NK-92 (cell line): ENCODE measurements around the gene POSTN.

Experiments
- DNase-seq: peaks from one replicate; lab custom pipeline; 2025; ENCODE audit not compliant: unreplicated experiment; lab: John Stamatoyannopoulos, UW

POSTN gene, protein sequence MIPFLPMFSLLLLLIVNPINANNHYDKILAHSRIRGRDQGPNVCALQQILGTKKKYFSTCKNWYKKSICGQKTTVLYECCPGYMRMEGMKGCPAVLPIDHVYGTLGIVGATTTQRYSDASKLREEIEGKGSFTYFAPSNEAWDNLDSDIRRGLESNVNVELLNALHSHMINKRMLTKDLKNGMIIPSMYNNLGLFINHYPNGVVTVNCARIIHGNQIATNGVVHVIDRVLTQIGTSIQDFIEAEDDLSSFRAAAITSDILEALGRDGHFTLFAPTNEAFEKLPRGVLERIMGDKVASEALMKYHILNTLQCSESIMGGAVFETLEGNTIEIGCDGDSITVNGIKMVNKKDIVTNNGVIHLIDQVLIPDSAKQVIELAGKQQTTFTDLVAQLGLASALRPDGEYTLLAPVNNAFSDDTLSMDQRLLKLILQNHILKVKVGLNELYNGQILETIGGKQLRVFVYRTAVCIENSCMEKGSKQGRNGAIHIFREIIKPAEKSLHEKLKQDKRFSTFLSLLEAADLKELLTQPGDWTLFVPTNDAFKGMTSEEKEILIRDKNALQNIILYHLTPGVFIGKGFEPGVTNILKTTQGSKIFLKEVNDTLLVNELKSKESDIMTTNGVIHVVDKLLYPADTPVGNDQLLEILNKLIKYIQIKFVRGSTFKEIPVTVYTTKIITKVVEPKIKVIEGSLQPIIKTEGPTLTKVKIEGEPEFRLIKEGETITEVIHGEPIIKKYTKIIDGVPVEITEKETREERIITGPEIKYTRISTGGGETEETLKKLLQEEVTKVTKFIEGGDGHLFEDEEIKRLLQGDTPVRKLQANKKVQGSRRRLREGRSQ

DNA sequence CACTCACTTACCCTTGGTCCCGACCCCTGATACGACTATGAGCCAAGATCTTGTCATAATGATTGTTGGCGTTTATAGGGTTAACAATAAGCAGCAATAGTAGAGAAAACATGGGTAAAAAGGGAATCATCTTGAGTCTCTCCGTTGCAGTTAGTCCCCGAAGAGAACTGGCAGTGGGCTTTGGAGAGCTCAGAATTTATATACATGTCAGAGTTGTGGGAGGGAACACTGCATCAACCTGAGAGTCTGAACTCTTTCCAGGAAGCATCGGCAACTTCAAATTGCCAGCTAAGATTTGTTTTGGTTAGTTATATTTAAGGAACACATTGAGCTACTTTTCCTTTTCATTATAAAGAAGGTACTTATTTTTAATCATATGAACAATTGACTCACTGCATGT lies at the start of gene POSTN:
TSS of gene POSTN (minus strand) at position 172 of the 400 bp plus-strand sequence. CDS start at position 130, 42 bp downstream.
- DNase-seq = no peak

DNA sequence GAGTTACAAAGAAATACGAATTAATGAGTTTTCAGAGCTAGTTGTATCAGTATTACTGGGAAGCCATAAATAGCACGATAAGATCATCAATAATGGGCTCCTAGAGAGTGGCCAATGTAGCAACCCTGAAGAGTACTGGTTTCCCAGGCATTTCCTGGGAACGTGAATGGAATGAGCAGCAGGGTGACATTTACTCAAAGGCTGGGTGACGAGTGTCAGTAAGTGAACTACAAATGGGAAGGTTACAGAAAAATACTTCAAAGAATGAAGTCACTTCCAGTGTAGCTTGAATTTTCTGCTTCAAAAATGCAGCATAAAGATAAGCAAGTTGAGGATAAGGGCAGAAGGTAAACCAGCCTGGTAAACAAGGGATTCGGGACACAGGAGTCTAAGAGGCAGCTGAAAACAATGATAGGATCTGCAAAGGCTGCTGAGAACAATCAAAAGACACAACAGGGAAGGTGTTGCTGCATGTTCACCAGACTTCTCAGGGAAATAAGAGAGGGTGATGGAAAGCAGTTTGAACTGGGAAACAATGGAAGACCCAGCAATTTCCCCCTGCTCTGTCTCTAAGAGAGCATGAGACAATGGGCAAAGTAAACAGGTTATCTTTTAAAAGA lies 48.6 kb upstream of the POSTN start:
- no peak for DNase-seq

DNA sequence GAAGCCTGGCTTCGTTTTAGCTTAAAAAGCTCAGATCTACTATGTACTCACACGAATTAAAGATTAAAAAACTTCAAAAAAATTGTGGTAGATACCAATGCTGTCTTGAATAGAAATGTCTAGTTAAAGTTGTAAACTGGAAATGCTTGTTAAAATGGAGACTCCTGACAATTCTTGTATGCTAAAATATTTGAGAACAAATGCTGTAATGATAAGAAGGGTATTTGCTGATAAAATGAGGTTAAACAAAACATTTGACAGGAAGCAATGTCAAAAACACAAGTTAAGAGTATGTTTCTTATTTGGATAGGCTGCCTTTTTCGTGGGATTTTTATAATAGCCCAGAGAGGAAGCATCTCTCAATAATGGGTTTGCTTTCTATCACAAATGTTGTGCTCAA lies 48.0 kb upstream of the POSTN start:
- no peak for DNase-seq

DNA sequence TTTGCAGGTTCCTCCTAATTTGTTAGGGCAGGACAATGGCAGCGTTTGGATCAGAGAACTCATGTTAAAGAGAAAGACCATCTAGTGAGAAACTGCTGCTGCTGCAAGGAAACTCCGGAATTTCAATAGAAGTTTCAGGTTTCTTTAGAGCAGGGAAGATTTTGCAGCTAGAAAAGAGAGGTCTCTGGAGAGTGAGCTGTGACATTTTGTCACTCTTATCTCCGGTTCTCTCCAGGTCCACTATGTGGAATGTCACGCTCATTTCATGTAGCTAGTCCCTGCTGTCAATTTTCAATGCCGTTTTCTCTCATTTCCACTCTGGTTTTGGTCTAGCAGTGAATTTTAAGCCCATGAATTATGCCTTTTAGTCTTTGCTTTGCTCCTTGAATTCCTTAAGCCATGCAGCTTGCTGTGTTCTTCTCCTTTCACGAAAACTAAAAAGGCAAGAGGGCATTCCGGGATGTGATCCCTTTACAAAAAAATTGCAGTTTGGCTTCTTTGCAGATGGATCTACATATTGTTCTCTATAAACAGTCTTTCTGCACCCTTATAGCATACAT lies 46.7 kb upstream of the POSTN start:
- DNase-seq = no peak

DNA sequence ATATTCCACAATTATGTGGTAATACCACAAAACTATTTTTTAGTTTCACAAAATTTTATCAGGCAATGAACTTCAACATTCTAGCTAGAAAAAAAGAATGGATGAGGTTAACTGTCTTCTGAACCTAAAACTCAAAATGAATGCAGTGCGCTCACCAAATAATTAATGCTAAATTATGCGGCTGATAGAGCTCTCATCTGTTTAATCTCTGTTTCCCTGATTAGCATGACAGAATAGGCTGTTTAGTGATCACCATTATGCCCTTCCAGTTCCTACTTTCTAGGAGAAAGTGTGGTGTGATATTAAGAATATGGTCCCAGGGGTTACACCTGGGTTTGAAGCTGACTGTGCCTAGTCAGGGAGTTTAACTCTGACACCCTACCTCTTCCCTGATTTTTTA lies 42.8 kb upstream of the POSTN start:
- DNase-seq = no peak

DNA sequence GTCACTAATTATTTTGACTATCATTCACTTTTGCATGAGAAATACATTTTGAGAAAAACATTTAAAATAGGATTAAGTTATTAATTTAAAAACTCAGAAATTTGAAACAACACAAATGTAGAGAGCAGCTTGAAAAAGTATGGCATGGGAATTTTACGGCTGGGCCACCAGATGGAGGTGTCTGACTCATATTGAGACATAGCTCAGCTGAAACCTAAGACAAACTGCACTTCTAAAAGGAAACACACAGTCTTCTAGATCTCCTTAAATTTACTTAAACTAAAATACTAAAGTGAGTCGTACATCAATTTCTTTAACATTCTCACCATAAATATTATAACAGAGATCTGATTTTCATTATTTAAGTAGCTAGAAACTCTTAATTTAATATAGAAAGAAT lies 41.9 kb upstream of the POSTN start:
- DNase-seq = no peak

DNA sequence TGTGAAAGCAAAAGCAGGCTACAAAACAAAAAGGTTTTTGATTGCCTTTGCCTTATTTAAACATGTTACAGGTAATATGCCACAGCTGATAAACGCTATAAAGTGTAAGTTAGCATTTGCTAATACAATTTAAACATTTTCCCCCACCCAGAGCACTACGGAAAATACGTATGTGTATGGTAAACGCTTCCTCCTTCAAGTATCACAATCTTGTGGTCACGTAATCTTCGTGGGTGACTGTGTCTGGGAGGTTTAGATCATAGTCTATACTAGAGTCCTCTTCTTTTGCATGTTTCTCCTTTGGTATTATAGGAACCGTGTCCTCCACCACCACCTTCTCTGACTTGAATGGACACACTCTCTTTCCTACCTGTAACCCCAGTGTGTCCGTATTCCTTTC lies 38.1 kb upstream of the POSTN start:
- no peak for DNase-seq

DNA sequence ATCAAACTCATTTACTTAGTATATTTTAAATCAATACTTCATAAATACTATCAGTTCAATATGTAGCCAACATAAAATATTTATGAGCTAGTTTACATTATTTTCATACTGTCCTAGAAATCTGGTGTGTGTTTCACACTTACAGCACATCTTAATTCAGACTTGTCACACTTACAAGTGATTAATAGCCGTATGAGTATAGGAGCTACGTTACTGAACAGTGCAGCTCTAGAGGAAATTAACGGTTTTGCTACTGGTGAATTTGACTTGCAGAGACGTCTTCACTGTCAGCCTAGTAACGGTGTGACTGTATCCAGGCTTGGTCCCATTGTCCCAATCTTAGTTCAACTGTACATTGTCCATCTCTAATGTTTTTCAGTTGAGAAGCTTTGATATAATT lies 33.7 kb upstream of the POSTN start:
- DNase-seq = no peak

DNA sequence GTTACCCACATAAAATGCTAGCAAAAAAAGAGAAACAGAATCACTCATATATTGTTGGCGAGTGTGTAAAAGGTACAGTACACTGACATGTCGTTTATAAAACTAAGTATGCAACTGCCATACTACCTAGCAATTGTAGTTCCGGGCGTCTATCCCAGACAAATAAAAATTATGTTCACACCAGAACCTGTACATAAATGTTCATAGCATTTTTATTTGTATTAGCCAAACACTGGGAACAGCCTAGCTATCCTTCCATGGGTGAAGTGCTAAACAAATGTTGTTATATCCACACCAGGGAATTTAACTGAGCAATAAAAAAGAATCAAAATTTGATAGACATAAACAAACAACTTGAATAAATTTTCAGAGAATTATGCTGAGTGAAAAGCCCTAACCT lies 28.9 kb upstream of the POSTN start:
- DNase-seq = no peak

DNA sequence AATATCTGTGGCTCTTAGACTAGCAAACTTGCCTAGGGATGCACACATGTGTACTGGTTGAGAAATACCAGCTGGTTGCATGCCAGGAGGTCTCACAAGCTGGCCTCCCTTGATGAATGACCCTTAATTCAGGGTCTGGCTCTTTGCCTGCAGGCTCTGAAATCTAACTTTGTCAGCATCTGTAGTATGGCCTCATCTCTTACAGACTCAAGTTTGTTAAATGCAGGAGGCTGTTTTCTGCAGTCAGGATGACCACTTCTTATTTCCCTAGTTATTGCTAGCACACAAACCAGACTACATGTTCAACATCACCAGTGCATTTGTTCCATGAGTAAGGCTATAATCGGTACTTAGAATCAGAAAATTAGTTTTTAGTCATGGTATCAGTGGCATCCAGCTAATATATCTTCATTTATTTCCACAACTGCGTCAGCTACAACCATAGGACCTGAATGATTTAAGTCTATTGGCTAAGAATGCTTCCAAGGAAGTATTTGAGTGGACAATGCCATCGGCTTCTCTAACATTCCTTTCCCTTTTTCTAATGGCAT lies 23.3 kb upstream of the POSTN start:
- no peak for DNase-seq

DNA sequence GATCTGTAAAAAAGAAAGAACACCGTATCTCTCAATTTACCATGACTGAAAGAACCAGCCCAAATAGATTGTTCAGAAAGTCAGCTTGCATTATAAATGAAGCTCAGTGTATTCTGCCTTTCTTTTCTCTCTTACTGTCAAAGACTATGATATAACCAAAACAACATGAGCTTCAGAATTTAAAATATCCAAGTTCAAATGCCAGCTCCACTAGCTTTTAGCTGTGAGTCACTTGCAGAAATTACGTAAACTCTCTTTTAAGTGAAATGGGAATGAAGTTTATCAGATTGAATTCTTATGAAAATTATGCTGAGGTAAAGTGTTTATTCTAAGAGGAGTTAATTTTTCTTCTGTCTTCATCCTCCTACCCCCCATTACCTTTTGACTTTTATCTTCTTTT lies 20.0 kb upstream of the POSTN start:
- DNase-seq = no peak

DNA sequence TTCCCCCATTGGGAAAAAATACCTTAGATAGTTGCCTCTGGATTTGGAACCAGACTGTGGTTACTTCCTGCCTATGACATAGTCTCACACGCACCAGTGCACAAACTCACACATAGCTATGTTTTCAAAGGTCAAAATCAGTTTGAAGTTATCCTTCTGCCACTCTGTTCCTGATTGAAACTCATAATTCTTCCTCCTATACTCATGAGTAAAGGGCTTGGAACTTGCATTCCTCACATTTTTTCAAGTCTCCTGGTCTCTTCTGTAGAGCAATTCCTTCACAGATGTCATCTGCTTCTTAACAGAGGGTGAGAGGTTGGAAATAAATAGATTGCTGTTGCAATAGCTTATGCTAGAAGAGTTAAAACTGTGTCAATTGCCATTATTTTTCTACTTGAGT lies 18.6 kb upstream of the POSTN start:
- no peak for DNase-seq

DNA sequence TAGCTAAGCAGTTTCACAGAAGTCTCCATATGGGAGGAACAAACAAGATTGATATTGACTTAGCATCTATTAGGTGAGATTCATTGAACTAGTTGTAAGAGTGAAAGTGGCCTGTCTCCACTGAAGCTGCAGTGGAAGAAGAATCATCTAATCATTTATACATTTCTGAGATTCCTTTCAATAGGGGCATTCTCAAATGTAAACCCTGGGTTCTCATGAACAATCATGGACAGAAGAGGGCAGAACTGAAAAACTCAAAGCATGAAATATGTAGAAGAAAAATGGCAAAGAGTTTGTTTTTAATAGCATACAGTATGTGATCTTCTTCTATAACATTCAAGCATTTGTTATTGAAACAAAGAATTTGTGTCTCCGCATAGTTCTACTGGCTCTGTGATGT lies 17.6 kb upstream of the POSTN start:
- DNase-seq = no peak

DNA sequence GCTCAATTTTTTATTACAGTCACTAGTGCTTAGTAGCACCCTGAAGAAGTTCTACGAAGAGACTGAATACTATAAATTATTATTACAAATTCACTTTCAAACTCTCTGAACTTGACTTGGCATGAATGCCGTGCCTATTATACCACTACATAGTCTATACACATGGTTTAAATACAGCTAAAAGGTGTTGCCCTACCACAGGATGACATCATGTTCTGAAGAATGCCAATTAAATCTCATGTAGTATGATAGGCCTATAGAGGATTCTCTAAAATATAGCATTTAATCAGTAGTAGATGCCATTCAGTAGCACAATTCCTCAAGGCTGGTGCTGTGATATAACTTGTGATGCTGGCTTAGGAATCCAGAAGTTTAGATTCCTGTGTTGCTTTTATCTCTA lies 16.7 kb upstream of the POSTN start:
- DNase-seq = no peak

DNA sequence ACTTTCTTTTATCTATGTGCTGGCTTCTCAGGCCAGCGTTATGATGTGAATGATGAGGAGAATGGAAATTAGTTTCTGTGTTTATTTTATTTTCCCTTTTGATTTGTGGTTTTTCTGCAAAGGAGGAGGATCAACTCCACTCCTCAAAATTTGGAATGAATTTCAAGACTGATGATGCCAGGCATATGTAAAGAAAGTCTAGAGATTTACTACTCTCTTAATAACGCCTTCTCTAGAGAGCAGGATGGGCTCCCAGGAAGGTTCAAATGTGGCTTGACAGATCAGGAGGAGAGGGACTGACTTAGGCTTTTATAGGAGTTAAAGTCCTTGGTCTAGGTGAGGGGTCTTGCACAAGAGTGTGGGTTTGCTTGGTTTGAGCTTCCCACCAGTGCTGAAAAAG lies 15.1 kb upstream of the POSTN start:
- DNase-seq = no peak

DNA sequence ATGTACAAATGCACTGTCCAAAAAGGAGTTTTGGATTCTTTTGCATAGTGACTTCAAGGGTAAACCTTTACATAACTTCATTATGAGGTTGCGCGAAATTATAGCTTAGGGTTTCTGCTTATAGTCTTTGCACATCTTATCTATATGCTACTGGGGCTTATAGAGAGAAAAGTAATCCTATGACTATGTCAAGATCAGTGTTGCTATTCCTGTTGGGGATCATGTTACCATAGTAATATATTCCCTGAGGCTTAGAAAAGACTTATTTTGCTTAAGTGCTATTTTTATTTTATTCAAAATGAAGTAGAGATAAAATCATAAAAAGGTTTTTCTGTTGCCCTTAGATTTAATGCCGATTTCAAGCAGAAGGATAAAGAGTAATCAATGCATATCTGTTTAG lies 14.7 kb upstream of the POSTN start:
- no peak for DNase-seq

DNA sequence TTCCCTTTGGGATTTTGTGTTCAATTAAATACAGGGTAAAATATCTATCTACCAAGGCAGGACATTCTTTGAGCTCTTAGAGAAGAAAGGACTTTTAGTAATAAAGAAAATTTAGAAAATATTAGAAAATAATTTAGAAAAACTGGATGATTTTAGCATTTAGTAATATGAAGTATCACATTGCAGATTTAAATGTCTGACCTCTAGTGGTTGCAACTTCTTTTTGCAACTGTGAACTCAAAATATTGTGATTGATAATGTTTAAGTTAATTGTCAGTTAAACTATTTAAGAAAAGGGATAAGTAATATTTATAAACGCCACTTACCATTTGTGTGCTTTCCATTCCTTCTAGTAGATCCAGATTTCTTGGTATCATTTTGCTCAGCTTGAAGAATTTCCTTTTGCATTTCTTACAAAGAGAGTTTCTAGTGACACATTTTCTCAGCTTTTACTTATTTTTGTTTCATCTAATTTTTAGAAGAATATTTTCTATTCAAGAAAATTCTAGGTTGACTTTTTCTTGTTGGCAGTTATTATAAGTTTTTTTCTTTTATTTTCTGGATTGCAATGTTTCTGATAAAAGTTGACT lies 10.3 kb upstream of the POSTN start:
- no peak for DNase-seq

DNA sequence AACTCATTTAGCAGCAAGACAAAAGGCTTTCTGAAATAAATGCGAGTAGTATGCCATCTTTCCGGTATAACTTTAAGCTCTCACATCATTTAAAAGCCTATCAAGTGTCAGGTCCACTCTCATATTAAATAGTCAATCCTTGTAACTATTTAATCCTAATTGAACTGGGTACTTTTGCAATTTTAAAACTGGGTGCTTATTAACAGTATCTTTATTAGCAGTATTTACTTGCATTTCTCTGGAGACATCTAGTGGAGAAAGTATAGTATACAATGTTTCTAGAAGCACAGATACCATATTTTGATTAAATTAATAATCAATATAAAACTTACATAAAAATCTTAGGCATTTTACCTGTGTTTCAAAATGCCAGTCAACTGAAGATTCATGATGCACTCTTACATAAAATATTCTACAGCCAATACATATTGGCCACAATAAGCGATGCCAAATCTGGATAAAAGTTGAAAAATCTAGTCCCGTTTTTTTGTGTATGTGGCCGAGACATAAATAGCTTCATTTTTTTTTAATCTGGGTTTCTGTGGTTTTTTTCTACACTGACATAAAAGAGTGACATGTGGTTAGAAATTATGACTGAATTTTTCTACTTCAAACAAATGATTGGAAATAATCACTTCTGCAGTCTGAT lies 4.3 kb upstream of the POSTN start:
- no peak for DNase-seq

DNA sequence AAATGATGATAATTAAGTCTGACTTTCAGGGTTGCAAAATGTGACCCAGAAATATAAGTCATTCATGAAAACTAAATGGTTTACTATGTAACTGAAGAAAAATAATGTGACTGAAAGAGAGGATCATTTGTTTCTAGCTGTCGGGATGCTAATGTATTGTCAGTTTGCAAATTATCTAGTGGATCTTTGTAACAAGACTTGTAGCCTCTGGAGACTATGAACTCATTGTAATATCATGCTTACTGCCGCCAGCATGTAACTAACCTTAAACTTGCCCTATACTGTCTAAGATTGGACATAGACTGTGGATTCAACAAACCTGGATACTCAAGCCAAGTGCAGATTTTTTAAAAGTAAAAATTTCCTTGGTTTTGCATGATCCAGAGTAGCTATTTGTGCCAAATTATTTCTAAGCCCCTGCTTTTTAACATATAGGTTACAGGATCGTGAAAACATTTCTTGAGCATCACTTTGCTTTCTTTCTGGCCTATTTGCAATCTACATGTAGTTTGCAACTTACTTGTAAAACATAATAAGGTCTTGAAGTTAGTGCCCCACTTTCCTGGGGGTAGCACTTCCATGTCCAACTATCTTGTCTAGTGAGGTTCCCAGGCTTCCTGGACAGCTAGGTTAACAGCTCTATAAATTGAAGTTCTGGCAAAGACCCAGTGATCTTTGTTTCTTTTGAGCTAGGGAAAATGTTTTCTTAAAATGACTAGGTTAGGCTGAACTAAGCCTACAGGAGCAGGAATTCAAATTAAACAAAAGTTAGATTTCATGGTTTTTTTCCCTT lies 3.3 kb upstream of the POSTN start:
- DNase-seq = no peak

DNA sequence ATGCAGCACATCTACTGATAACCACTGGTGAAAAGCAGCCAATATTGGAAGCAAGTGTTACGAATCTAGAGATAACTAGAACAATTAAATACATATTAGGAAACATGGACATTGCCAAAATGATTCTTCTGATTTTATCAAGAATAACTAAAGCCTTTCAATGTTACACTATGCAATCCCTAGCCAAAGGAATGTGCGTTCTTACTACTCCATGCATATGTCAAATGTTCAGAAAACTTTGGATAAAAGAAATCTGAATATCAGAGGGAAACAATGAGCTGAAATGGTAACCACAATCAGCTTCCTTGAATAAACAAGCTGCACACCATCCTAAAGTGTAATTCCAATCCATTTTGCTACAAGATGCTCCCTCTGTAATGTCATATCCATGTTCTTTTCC lies 951 bp upstream of the POSTN start:
- DNase-seq = no peak
